T-cell (primary cell): ENCODE results near the gene LDB1. TPM values are rescaled to one million over a fixed set of nuclear protein-coding genes. Genes with fewer than 3 reads are reported as not detected.

Experiments
- ATAC-seq, 4 experiments: fragments of 200-7000 bp in 3 of 4; fragments of 150-1000 bp in 1 of 4; cut with Tn5 transposase; replicated peaks in 1 of 4; 1 replicate in 3 of 4; 2 replicates in 1 of 4; pipeline ENCODE4 v1.10.0; 2021; ENCODE audit warnings: moderate library complexity in 3 of 4, mild to moderate bottlenecking in 2 of 4, moderate number of reproducible peaks in 1 of 4
- CTCF ChIA-PET, 2 donors: fragments of 300-600 bp; sonication (Branson Sonifier 250); formaldehyde crosslinking; loops; one replicate each; lab custom pipeline; 2022; ENCODE audit warnings: antibody characterized with exemption in 2 of 2; lab: Charles Lee
- POLR2A ChIA-PET, 2 donors: fragments of 300-600 bp; sonication (Branson Sonifier 250); formaldehyde crosslinking; loops; one replicate each; lab custom pipeline; 2022; ENCODE audit warnings: antibody characterized with exemption in 2 of 2; lab: Charles Lee
- DNase-seq, 35 experiments: peaks; one replicate each; pipeline versions ENCODE4 v3.0.0 to v3.0.0-alpha.2; 2013 to 2023
- H3K27ac ChIP-seq: one replicate; pipeline ENCODE4 v1.5.1; 2013; ENCODE audit warnings: low read length
- H3K27me3 ChIP-seq, 2 experiments: replicated peaks in 1 of 2; 1 replicate in 1 of 2; 2 replicates in 1 of 2; pipeline versions ENCODE4 v1.6.1 to v1.7.0; 2013; ENCODE audit warnings: low read length in 1 of 2, mixed read lengths in 1 of 2; ENCODE audit not compliant: control insufficient read depth in 2 of 2, insufficient read depth in 2 of 2; ENCODE audit errors: extremely low read depth in 1 of 2
- H3K36me3 ChIP-seq, 2 donors: 1 replicate in 1 of 2; 2 replicates in 1 of 2; pipeline versions ENCODE4 v1.6.1 to v1.7.0; 2013; ENCODE audit warnings: low read length in 1 of 2; ENCODE audit not compliant: control insufficient read depth in 2 of 2, insufficient read depth in 1 of 2; ENCODE audit errors: extremely low read depth in 1 of 2
- H3K4me1 ChIP-seq, 2 experiments: 1 replicate in 1 of 2; 2 replicates in 1 of 2; pipeline versions ENCODE4 v1.6.1 to v1.7.0; 2013; ENCODE audit warnings: low read length in 2 of 2, mixed read lengths in 1 of 2; ENCODE audit not compliant: insufficient read depth in 2 of 2, control insufficient read depth in 1 of 2; ENCODE audit errors: extremely low read depth in 1 of 2
- H3K4me3 ChIP-seq, 2 donors: 1 replicate in 1 of 2; 2 replicates in 1 of 2; pipeline versions ENCODE4 v1.5.1 to v1.7.0; 2013; ENCODE audit warnings: mild to moderate bottlenecking in 2 of 2, low read length in 1 of 2, moderate library complexity in 1 of 2; ENCODE audit not compliant: control insufficient read depth in 1 of 2; ENCODE audit errors: extremely low read depth in 1 of 2
- H3K9me3 ChIP-seq: 2 replicates; pipeline ENCODE4 v1.7.0; 2013
- H3K27ac Mint-ChIP-seq, 2 donors: one replicate each; pipeline ENCODE4 v1.8.0; 2020 to 2021; ENCODE audit warnings: mild to moderate bottlenecking in 2 of 2, mixed read lengths in 2 of 2
- H3K27me3 Mint-ChIP-seq, 2 donors: one replicate each; pipeline ENCODE4 v1.8.0; 2021 to 2022; ENCODE audit warnings: mixed read lengths in 2 of 2
- H3K36me3 Mint-ChIP-seq: one replicate; pipeline ENCODE4 v1.8.0; 2021; ENCODE audit warnings: mixed read lengths
- H3K4me1 Mint-ChIP-seq, 3 donors: one replicate each; pipeline ENCODE4 v1.8.0; 2020 to 2022; ENCODE audit warnings: mixed read lengths in 3 of 3, mild to moderate bottlenecking in 1 of 3
- H3K4me3 Mint-ChIP-seq, 3 donors: one replicate each; pipeline ENCODE4 v1.8.0; 2020 to 2022; ENCODE audit warnings: mild to moderate bottlenecking in 3 of 3, mixed read lengths in 3 of 3, moderate library complexity in 3 of 3
- H3K9me3 Mint-ChIP-seq, 3 donors: one replicate each; pipeline ENCODE4 v1.8.0; 2020 to 2022; ENCODE audit warnings: mixed read lengths in 3 of 3
- WGBS: methylation state at CpG from one replicate; pipeline ENCODE4 v1.1.5; 2013; ENCODE audit warnings: missing lambda C conversion rate; ENCODE audit not compliant: insufficient coverage; 5-methylcytosine and 5-hydroxymethylcytosine counted together
- total RNA-seq, 35 experiments: library from RNA in 6 of 35; stranded (reverse) in 6 of 35; fragments of 120-200 nt in 1 of 35; gene quantifications; one replicate each; pipeline versions ENCODE4 v1.2.1 to v1.2.4 and lab custom pipeline; 2013 to 2026

LDB1 gene
- total RNA-seq = 100 to 1,000 TPM; 120 to 147 (median 126) TPM
- 68.8 TPM for total RNA-seq (2013)
- total RNA-seq (lab: John Stamatoyannopoulos, UW) = 50.9 to 285 (median 186) reads per million in 29 experiments

- peak within 1 kb of the TSS; percentile 95 for H3K27ac Mint-ChIP-seq
- H3K27me3 ChIP-seq = no peaks in the 10 kb centered on the region
- H3K27ac ChIP-seq = peak within 1 kb of the TSS; percentile 95
- H3K27me3 Mint-ChIP-seq = no peaks in the 10 kb centered on the region
- H3K4me1 Mint-ChIP-seq = peaks cover 53 to 61% (median 57%) of the 10 kb centered on the region in 3 donors
- DNase-seq (peak; percentile 42 to 85 (median 59)), ATAC-seq (peak; percentile 49 to 66 (median 61))
- no peaks in the 10 kb centered on the region for H3K9me3 Mint-ChIP-seq
- peak within 1 kb of the TSS; percentile 85 to 90 (median 87) for H3K4me3 Mint-ChIP-seq
- no peaks in the 10 kb centered on the region for H3K36me3 Mint-ChIP-seq
- ChIA-PET POLR2A (no interaction called here), CTCF (no interaction called here)
- H3K4me1 ChIP-seq = peaks cover 28 to 55% of the 10 kb centered on the region in 2 experiments
- H3K9me3 ChIP-seq = no peaks in the 10 kb centered on the region
- under 1% methylated on average over 93 of the region's 104 CpGs for WGBS
- peak within 1 kb of the TSS; percentile 73 to 94 for H3K4me3 ChIP-seq
- no peaks in the 10 kb centered on the region for H3K36me3 ChIP-seq
Measured at GRCh38 chr10:102120142-102120990, at the start of gene LDB1. LDB1 (minus strand) TSS chr10:102120368; CDS start chr10:102120110, 258 bp downstream.

GRCh38 chr10:102167861-102168260 is 47.7 kb upstream of the LDB1 start:
- no peak for DNase-seq

GRCh38 chr10:102163342-102163989 is 43.3 kb upstream of the LDB1 start:
- H3K36me3 ChIP-seq = peaks cover 21 to 55% of the 10 kb centered on the region in 2 donors
- no CpG with 5 or more reads among the region's 4 CpGs for WGBS
- ATAC-seq = no peak
- Mint-ChIP-seq H3K9me3 (no peaks in the 10 kb centered on the region), H3K27ac (peak overlapping the region in 1 of 2 donors; percentile 13), H3K36me3 (peaks cover 41% of the 10 kb centered on the region), H3K4me3 (no peak overlapping the region), H3K27me3 (no peaks in the 10 kb centered on the region), H3K4me1 (peaks cover 0 to 2% (median 0%) of the 10 kb centered on the region in 3 donors)
- H3K27ac ChIP-seq = no peak overlapping the region
- ChIA-PET POLR2A (no interaction called here), CTCF (no interaction called here)
- H3K4me1 ChIP-seq = no peaks in the 10 kb centered on the region
- H3K9me3 ChIP-seq = no peaks in the 10 kb centered on the region
- DNase-seq = no peak
- no peaks in the 10 kb centered on the region for H3K27me3 ChIP-seq
- no peak overlapping the region for H3K4me3 ChIP-seq

More at GRCh38 chr10:102167861-102168260, 47.7 kb upstream of the LDB1 start:
- ATAC-seq = no peak
- no peaks in the 10 kb centered on the region for H3K9me3 ChIP-seq
- ChIA-PET POLR2A (no interaction called here), CTCF (interaction anchor here in 1 of 2 donors (0.6 kb wide), 1 partner anchor 414 kb away, joined by 4 read pairs; no protein-coding TSS in a partner anchor)
- H3K27me3 ChIP-seq = peaks cover 0 to 6% of the 10 kb centered on the region in 2 experiments
- H3K36me3 ChIP-seq = peaks cover 4 to 11% of the 10 kb centered on the region in 2 donors
- Mint-ChIP-seq H3K36me3 (peaks cover 10% of the 10 kb centered on the region), H3K9me3 (no peaks in the 10 kb centered on the region), H3K4me1 (peaks cover 0 to 11% (median 8%) of the 10 kb centered on the region in 3 donors), H3K27me3 (no peaks in the 10 kb centered on the region), H3K27ac (no peak overlapping the region), H3K4me3 (no peak overlapping the region)
- no CpG with 5 or more reads among the region's 1 CpG for WGBS
- peaks cover 4 to 10% of the 10 kb centered on the region in 2 experiments for H3K4me1 ChIP-seq
- H3K27ac ChIP-seq = no peak overlapping the region
- no peak overlapping the region for H3K4me3 ChIP-seq

DNA sequence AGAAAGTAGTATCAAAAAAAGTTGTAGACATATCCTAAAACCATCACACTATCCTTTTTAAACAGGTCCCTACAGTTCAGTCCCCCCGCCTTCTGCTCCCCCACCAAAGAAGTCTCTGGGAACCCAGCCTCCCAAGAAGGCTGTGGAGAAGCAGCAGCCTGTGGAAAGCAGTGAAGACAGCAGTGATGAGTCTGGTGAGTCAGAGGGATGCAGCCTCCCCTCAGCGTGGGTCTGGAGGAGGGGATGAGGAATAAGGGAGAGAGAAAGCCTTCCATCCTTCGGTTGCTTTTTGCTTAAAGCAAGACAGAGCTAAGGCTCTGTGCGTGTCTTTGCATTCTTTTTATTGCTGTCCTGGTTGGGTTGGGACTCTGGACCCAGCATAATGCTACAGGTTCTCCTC is 39.7 kb upstream of the LDB1 start:
- H3K9me3 Mint-ChIP-seq = no peaks in the 10 kb centered on the region
- Histone ChIP-seq H3K4me3 (no peak overlapping the region), H3K9me3 (no peaks in the 10 kb centered on the region), H3K4me1 (peaks cover 0 to 9% of the 10 kb centered on the region in 2 experiments), H3K36me3 (peaks cover 21 to 82% of the 10 kb centered on the region in 2 donors), H3K27ac (no peak overlapping the region), H3K27me3 (no peaks in the 10 kb centered on the region)
- H3K4me1 Mint-ChIP-seq = peaks cover 21 to 24% (median 22%) of the 10 kb centered on the region in 3 donors
- no peak overlapping the region for H3K27ac Mint-ChIP-seq
- H3K27me3 Mint-ChIP-seq = no peaks in the 10 kb centered on the region
- peaks cover 57% of the 10 kb centered on the region for H3K36me3 Mint-ChIP-seq
- ChIA-PET CTCF (interaction anchor here in 1 of 2 donors (1.1 to 2.3 kb wide), 2 partner anchors 9 to 196 kb away, joined by 3 to 8 read pairs; no protein-coding TSS in a partner anchor), POLR2A (no interaction called here)
- DNase-seq (no peak), ATAC-seq (no peak)
- no peak overlapping the region for H3K4me3 Mint-ChIP-seq
- WGBS = 85% methylated on average over 3 of the region's 4 CpGs

- Histone ChIP-seq H3K27ac (no peak overlapping the region), H3K27me3 (no peaks in the 10 kb centered on the region), H3K9me3 (no peaks in the 10 kb centered on the region), H3K4me1 (peaks cover 0 to 16% of the 10 kb centered on the region in 2 experiments), H3K36me3 (peaks cover 21 to 88% of the 10 kb centered on the region in 2 donors), H3K4me3 (no peak overlapping the region)
- Mint-ChIP-seq H3K4me3 (no peak overlapping the region), H3K27me3 (no peaks in the 10 kb centered on the region), H3K36me3 (peaks cover 57% of the 10 kb centered on the region), H3K4me1 (peaks cover 26 to 31% (median 29%) of the 10 kb centered on the region in 3 donors), H3K9me3 (no peaks in the 10 kb centered on the region), H3K27ac (peak overlapping the region in 1 of 2 donors; percentile 4)
- POLR2A ChIA-PET = interaction anchor here in 1 of 2 donors (0.6 kb wide), 1 partner anchor 23 kb away, joined by 7 read pairs; no protein-coding TSS in a partner anchor
- DNase-seq (no peak), ATAC-seq (no peak)
- CTCF ChIA-PET = interaction anchor here in 1 of 2 donors (2.3 kb wide), 1 partner anchor 10 kb away, joined by 8 read pairs; no protein-coding TSS in a partner anchor
- 96% methylated on average over 2 of the region's 5 CpGs for WGBS
Measured at GRCh38 chr10:102159051-102159597, 39.0 kb upstream of the LDB1 start.
